DND-41 (cell line): ENCODE measurements around the gene RAD51B.

Experiments used
- EZH2 ChIP-seq: IDR thresholded peaks from 3 replicates; pipeline ENCODE4 v1.6.1; 2012; ENCODE audit warnings: borderline replicate concordance, low read depth, mild to moderate bottlenecking, moderate library complexity, low read length, inconsistent platforms; ENCODE audit not compliant: severe bottlenecking
- TF ChIP-seq, protein P1 (sequence below): IDR thresholded peaks from 2 replicates; pipeline ENCODE4 v1.5.1; 2012; ENCODE audit warnings: borderline replicate concordance, low read length, moderate library complexity, mild to moderate bottlenecking; ENCODE audit not compliant: poor library complexity, severe bottlenecking; ENCODE audit errors: extremely low read depth

DNA sequence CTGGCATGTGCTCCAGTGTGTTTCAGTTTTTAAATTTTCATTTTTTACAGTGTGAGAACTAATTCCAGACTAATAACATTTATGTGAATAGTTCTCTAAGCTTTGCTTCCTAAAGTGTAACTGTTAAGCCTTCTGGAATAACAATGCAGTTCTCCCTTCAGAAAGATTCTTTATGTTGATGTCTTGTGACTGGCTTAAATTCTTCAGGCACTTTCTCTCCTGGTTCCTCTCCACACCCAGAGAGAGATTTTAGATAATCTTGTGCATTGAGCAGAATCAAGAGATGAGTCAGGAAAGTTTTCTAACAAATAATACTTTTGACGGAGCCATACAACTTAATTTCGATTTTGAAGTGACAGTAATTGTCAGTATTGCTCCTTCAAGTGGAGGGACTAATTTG, 118.5 kb downstream of the RAD51B start:
- TF ChIP-seq, protein P1, sequence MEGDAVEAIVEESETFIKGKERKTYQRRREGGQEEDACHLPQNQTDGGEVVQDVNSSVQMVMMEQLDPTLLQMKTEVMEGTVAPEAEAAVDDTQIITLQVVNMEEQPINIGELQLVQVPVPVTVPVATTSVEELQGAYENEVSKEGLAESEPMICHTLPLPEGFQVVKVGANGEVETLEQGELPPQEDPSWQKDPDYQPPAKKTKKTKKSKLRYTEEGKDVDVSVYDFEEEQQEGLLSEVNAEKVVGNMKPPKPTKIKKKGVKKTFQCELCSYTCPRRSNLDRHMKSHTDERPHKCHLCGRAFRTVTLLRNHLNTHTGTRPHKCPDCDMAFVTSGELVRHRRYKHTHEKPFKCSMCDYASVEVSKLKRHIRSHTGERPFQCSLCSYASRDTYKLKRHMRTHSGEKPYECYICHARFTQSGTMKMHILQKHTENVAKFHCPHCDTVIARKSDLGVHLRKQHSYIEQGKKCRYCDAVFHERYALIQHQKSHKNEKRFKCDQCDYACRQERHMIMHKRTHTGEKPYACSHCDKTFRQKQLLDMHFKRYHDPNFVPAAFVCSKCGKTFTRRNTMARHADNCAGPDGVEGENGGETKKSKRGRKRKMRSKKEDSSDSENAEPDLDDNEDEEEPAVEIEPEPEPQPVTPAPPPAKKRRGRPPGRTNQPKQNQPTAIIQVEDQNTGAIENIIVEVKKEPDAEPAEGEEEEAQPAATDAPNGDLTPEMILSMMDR, result no peak
- no peak for TF ChIP-seq EZH2
